H9 (cell line): ENCODE results near the gene P2RX6. TPM values are rescaled to one million over a fixed set of nuclear protein-coding genes. Genes with fewer than 3 reads are reported as not detected.

Experiments
- DNase-seq: peaks from one replicate; pipeline ENCODE4 v3.0.0-alpha.2; 2017
- H2AFZ ChIP-seq: one replicate; pipeline ENCODE4 v1.6.1; 2013; ENCODE audit warnings: mild to moderate bottlenecking, low read length, control low read depth, moderate library complexity
- H2AK5ac ChIP-seq: 2 replicates; pipeline ENCODE4 v1.6.1; 2013; ENCODE audit warnings: low read length, control low read depth, mixed read lengths; ENCODE audit not compliant: insufficient read length
- H2BK120ac ChIP-seq: one replicate; pipeline ENCODE4 v1.6.1; 2013; ENCODE audit warnings: low read depth, mild to moderate bottlenecking, low read length, control low read depth, inconsistent platforms; ENCODE audit not compliant: poor library complexity, severe bottlenecking
- H2BK12ac ChIP-seq: 2 replicates; pipeline ENCODE4 v1.6.1; 2013; ENCODE audit warnings: low read length, control low read depth, mixed read lengths, low read depth; ENCODE audit not compliant: insufficient read length
- H2BK15ac ChIP-seq: 2 replicates; pipeline ENCODE4 v1.6.1; 2013; ENCODE audit warnings: low read depth, low read length, control low read depth
- H2BK20ac ChIP-seq: one replicate; pipeline ENCODE4 v1.6.1; 2013; ENCODE audit warnings: low read depth, mild to moderate bottlenecking, low read length, control low read depth, inconsistent platforms; ENCODE audit not compliant: poor library complexity, severe bottlenecking
- H2BK5ac ChIP-seq: 2 replicates; pipeline ENCODE4 v1.6.1; 2013; ENCODE audit warnings: low read length, control low read depth, mixed read lengths; ENCODE audit not compliant: insufficient read length
- H3K14ac ChIP-seq: 2 replicates; pipeline ENCODE4 v1.6.1; 2013; ENCODE audit warnings: low read length, control low read depth; ENCODE audit not compliant: insufficient read depth
- H3K18ac ChIP-seq: 2 replicates; pipeline ENCODE4 v1.6.1; 2013; ENCODE audit warnings: low read depth, mild to moderate bottlenecking, mixed read lengths, low read length, control low read depth; ENCODE audit not compliant: insufficient read length
- H3K23ac ChIP-seq: 2 replicates; pipeline ENCODE4 v1.6.1; 2013; ENCODE audit warnings: low read length, control low read depth, mixed read lengths, low read depth; ENCODE audit not compliant: insufficient read length
- H3K23me2 ChIP-seq: 2 replicates; pipeline ENCODE4 v1.6.1; 2013; ENCODE audit warnings: low read depth, mild to moderate bottlenecking, mixed read lengths, low read length, control low read depth; ENCODE audit not compliant: insufficient read length, poor library complexity, severe bottlenecking
- H3K27ac ChIP-seq: 2 replicates; pipeline ENCODE4 v1.5.1; 2013; ENCODE audit warnings: low read length, control low read depth, mixed read lengths, low read depth; ENCODE audit not compliant: insufficient read length
- H3K27me3 ChIP-seq: 2 replicates; pipeline ENCODE4 v1.6.1; 2013; ENCODE audit warnings: low read length, control low read depth, inconsistent platforms; ENCODE audit not compliant: insufficient read depth
- H3K4ac ChIP-seq: 2 replicates; pipeline ENCODE4 v1.6.1; 2013; ENCODE audit warnings: low read depth, mild to moderate bottlenecking, control low read depth, inconsistent platforms, low read length, moderate library complexity
- H3K4me1 ChIP-seq: 2 replicates; pipeline ENCODE4 v1.6.1; 2013; ENCODE audit warnings: low read length, control low read depth, inconsistent platforms; ENCODE audit not compliant: insufficient read depth
- H3K4me2 ChIP-seq: 2 replicates; pipeline ENCODE4 v1.6.1; 2013; ENCODE audit warnings: low read length, control low read depth, mixed read lengths; ENCODE audit not compliant: insufficient read length, insufficient read depth
- H3K56ac ChIP-seq: 2 replicates; pipeline ENCODE4 v1.6.1; 2013; ENCODE audit warnings: low read depth, mild to moderate bottlenecking, mixed read lengths, low read length, control low read depth; ENCODE audit not compliant: insufficient read length
- H3K79me1 ChIP-seq: 2 replicates; pipeline ENCODE4 v1.6.1; 2013; ENCODE audit warnings: low read depth, mild to moderate bottlenecking, moderate library complexity, low read length, control low read depth, inconsistent platforms; ENCODE audit not compliant: insufficient read depth, poor library complexity, severe bottlenecking
- H3K79me2 ChIP-seq: 2 replicates; pipeline ENCODE4 v1.6.1; 2013; ENCODE audit warnings: low read length, control low read depth, inconsistent platforms; ENCODE audit not compliant: insufficient read depth
- H3K9ac ChIP-seq: 2 replicates; pipeline ENCODE4 v1.6.1; 2013; ENCODE audit warnings: low read length, control low read depth, mixed read lengths; ENCODE audit not compliant: insufficient read length; ENCODE audit errors: extremely low read depth
- H3K9me3 ChIP-seq: one replicate; pipeline ENCODE4 v1.6.1; 2013; ENCODE audit warnings: low read depth, low read length, inconsistent platforms; ENCODE audit not compliant: control insufficient read depth
- H3T11ph ChIP-seq: one replicate; pipeline ENCODE4 v1.6.1; 2013; ENCODE audit warnings: mild to moderate bottlenecking, low read length, control low read depth, inconsistent platforms
- H4K20me1 ChIP-seq: one replicate; pipeline ENCODE4 v1.6.1; 2013; ENCODE audit not compliant: control insufficient read depth, insufficient read length, insufficient read depth
- H4K5ac ChIP-seq: 2 replicates; pipeline ENCODE4 v1.6.1; 2013; ENCODE audit warnings: low read depth, mild to moderate bottlenecking, mixed read lengths, low read length, control low read depth; ENCODE audit not compliant: insufficient read length
- H4K8ac ChIP-seq: replicated peaks from 2 replicates; pipeline ENCODE4 v1.6.1; 2013; ENCODE audit warnings: low read length, control low read depth, mixed read lengths, low read depth; ENCODE audit not compliant: insufficient read length
- H4K91ac ChIP-seq: 2 replicates; pipeline ENCODE4 v1.6.1; 2013; ENCODE audit warnings: low read depth, mild to moderate bottlenecking, moderate library complexity, mixed read lengths, low read length, control low read depth; ENCODE audit not compliant: insufficient read length
- H3K27ac Mint-ChIP-seq, 3 experiments: 2 replicates in 2 of 3; 3 replicates in 1 of 3; pipeline ENCODE4 v1.8.0; 2020 to 2021; ENCODE audit warnings: mixed read lengths in 3 of 3, mild to moderate bottlenecking in 1 of 3, moderate library complexity in 1 of 3
- H3K27me3 Mint-ChIP-seq: 2 replicates; pipeline ENCODE4 v1.8.0; 2021; ENCODE audit warnings: low read depth, mild to moderate bottlenecking, moderate library complexity, mixed read lengths
- H3K36me3 Mint-ChIP-seq, 3 experiments: 2 replicates in 2 of 3; 3 replicates in 1 of 3; pipeline ENCODE4 v1.8.0; 2020 to 2021; ENCODE audit warnings: low read depth in 3 of 3, mixed read lengths in 3 of 3; ENCODE audit not compliant: insufficient read depth in 1 of 3
- H3K4me1 Mint-ChIP-seq, 2 experiments: 2 replicates each; pipeline ENCODE4 v1.8.0; 2020; ENCODE audit warnings: mixed read lengths in 2 of 2
- H3K4me3 Mint-ChIP-seq, 2 experiments: 2 replicates in 1 of 2; 3 replicates in 1 of 2; pipeline ENCODE4 v1.8.0; 2020 to 2021; ENCODE audit warnings: mild to moderate bottlenecking in 2 of 2, mixed read lengths in 2 of 2, moderate library complexity in 1 of 2
- H3K9me3 Mint-ChIP-seq, 2 experiments: 2 replicates in 1 of 2; 3 replicates in 1 of 2; pipeline ENCODE4 v1.8.0; 2020; ENCODE audit warnings: mild to moderate bottlenecking in 2 of 2, mixed read lengths in 2 of 2, moderate library complexity in 1 of 2
- CTCF ChIP-seq: fragments of 200-600 bp; sonication (generic); conservative IDR thresholded peaks from 3 replicates; pipeline ENCODE4 v1.8.0; 2021; ENCODE audit warnings: antibody characterized with exemption, mild to moderate bottlenecking
- WGBS: extraction: QIAGEN DNeasy Blood & Tissue Kit; methylation state at CpG from one replicate; pipeline ENCODE4 v1.1.7; 2013; ENCODE audit warnings: missing lambda C conversion rate, low lambda C conversion rate, mixed read lengths; ENCODE audit not compliant: insufficient read length; ENCODE audit errors: extremely low coverage; 5-methylcytosine and 5-hydroxymethylcytosine counted together
- total RNA-seq: library from RNA; stranded (reverse); gene quantifications from 2 replicates; pipeline ENCODE4 v1.2.1, GENCODE V29; 2021

Gene P2RX6
- total RNA-seq, 1 experiment from 2014 or later, result not detected

GRCh38 chr22:21073023-21073422 lies 58.1 kb downstream of the P2RX6 start:
- Histone ChIP-seq H2BK120ac (no peak overlapping the region), H3K27ac (no peak overlapping the region), H3K23me2 (no peaks in the 10 kb centered on the region), H2BK15ac (no peak overlapping the region), H3K79me1 (no peaks in the 10 kb centered on the region), H4K91ac (no peak overlapping the region), H3K9me3 (no peaks in the 10 kb centered on the region), H3K4ac (no peak overlapping the region), H3K27me3 (no peaks in the 10 kb centered on the region), H3K4me1 (no peaks in the 10 kb centered on the region), H3K18ac (no peak overlapping the region), H2AFZ (no peak overlapping the region), H3K23ac (no peak overlapping the region), H4K20me1 (no peaks in the 10 kb centered on the region), H3K79me2 (no peaks in the 10 kb centered on the region), H2BK5ac (no peak overlapping the region), H2AK5ac (no peak overlapping the region), H4K5ac (no peak overlapping the region), H3K14ac (no peak overlapping the region), H3K56ac (no peak overlapping the region), H2BK12ac (no peak overlapping the region), H3K4me2 (no peak overlapping the region), H3T11ph (no peak overlapping the region), H2BK20ac (no peak overlapping the region), H4K8ac (no peak overlapping the region), H3K9ac (no peak overlapping the region)
- H3K27me3 Mint-ChIP-seq, result peaks cover 9% of the 10 kb centered on the region
- WGBS, result no CpG with 5 or more reads among the region's 3 CpGs
- H3K4me3 Mint-ChIP-seq, result no peak overlapping the region
- H3K4me1 Mint-ChIP-seq, result no peaks in the 10 kb centered on the region
- no peaks in the 10 kb centered on the region; a peak in 2 of 7 replicates for H3K36me3 Mint-ChIP-seq
- DNase-seq, result no peak
- peaks cover 0 to 2% of the 10 kb centered on the region in 2 experiments; a peak in 1 of 5 replicates for H3K9me3 Mint-ChIP-seq
- no peak for TF ChIP-seq CTCF
- no peak overlapping the region for H3K27ac Mint-ChIP-seq
